Activated CD8-positive, alpha-beta memory T cell treated with anti-CD3 and anti-CD28 coated beads for 48 hours (primary cell): ENCODE results near the gene KCNQ5.

Experiments
- DNase-seq, 3 experiments: peaks; one replicate each; pipeline ENCODE4 v3.0.0-alpha.2; 2020; ENCODE audit warnings: low read depth in 2 of 3, low spot score in 2 of 3

KCNQ5 gene

GRCh38 chr6:72984981-72985665 is 363.3 kb downstream of the KCNQ5 start:
- DNase-seq = no peak

GRCh38 chr6:72987301-72987700 is 365.4 kb downstream of the KCNQ5 start:
- no peak for DNase-seq

GRCh38 chr6:72999995-73000394 is 378.1 kb downstream of the KCNQ5 start:
- no peak for DNase-seq

GRCh38 chr6:73000460-73000859 is 378.6 kb downstream of the KCNQ5 start:
- DNase-seq = no peak

GRCh38 chr6:73002588-73002987 is 380.7 kb downstream of the KCNQ5 start:
- no peak for DNase-seq

- DNase-seq = no peak
These were observed 381.4 kb downstream of the KCNQ5 start for GRCh38 chr6:73003302-73003701.

GRCh38 chr6:73004231-73004630 is 382.4 kb downstream of the KCNQ5 start:
- no peak for DNase-seq

GRCh38 chr6:73004861-73005260 is 383.0 kb downstream of the KCNQ5 start:
- no peak for DNase-seq

- DNase-seq = no peak
These were observed 384.3 kb downstream of the KCNQ5 start for GRCh38 chr6:73006146-73006545.

GRCh38 chr6:73011945-73012344 is 390.1 kb downstream of the KCNQ5 start:
- no peak for DNase-seq

- DNase-seq = no peak
These were observed 395.6 kb downstream of the KCNQ5 start for GRCh38 chr6:73017476-73017875.

- DNase-seq = no peak
These were observed 402.7 kb downstream of the KCNQ5 start for GRCh38 chr6:73024598-73024997.

- no peak for DNase-seq
These were observed 405.8 kb downstream of the KCNQ5 start for GRCh38 chr6:73027691-73028090.

GRCh38 chr6:73028124-73028766 is 406.4 kb downstream of the KCNQ5 start:
- DNase-seq = no peak

- DNase-seq = no peak
These were observed 407.1 kb downstream of the KCNQ5 start for GRCh38 chr6:73028893-73029450.

GRCh38 chr6:73030257-73030656 is 408.4 kb downstream of the KCNQ5 start:
- no peak for DNase-seq

- DNase-seq = no peak
These were observed 409.2 kb downstream of the KCNQ5 start for GRCh38 chr6:73030791-73031782.

- DNase-seq = no peak
These were observed 410.7 kb downstream of the KCNQ5 start for GRCh38 chr6:73032586-73032985.

- DNase-seq = no peak
These were observed 414.8 kb downstream of the KCNQ5 start for GRCh38 chr6:73036689-73037088.

GRCh38 chr6:73041051-73041450 is 419.2 kb downstream of the KCNQ5 start:
- no peak for DNase-seq

GRCh38 chr6:73042892-73043291 is 421.0 kb downstream of the KCNQ5 start:
- no peak for DNase-seq
